Measurements from ENCODE around the gene ZBTB9. TPM values are rescaled to one million over a fixed set of nuclear protein-coding genes. Genes with fewer than 3 reads are reported as not detected.

ZBTB9 gene
- total RNA-seq, 4 donors from 2014 or later, result 0.70 to 5.0 (median 2.6) TPM; not detected in 1

DNA sequence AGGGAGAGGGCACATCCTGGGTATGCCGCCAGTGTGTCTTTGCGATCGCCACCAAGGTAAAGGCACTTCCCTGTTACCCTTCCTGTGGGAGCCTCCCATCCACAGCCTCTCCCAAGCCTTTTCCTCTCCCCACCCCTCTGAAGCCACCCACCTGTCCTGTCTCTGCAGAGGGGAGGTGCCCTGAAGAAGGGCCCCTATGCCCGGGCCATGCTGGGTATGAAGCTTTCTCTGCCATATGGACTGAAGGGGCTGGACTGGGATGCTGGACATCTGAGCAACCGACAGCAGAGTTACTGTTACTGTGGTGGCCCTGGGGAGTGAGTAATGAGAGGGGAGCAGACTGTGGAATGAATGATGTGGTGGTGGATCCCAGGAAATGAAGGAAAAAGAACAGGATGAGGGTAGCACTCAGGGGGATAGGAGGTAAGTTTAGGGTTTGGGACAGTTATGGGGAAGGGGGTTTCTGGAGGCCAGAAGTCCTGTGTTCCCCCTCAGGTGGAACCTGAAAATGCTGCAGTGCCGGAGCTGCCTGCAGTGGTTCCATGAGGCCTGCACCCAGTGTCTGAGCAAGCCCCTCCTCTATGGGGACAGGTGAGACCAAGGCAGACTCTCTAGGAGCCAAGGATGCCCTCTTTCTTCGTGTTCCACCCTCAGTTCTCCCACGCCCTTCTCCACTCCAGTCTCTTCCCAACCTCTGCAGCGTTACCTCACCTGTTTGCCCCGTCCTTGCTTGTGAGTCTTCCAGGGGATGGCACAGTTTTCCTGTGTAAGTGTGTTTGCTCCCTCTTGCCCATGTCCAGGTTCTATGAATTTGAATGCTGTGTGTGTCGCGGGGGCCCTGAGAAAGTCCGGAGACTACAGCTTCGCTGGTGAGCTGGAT is 40.9 kb upstream of the ZBTB9 start:
- peaks cover 0 to 37% (median 0%) of the 10 kb centered on the region in 3 donors for H3K36me3 ChIP-seq
- no peak overlapping the region for H3K4me3 ChIP-seq
- TF ChIP-seq POLR2A (IDR thresholded peaks at IDR 0.05), result no peak
- TF ChIP-seq, protein P1, sequence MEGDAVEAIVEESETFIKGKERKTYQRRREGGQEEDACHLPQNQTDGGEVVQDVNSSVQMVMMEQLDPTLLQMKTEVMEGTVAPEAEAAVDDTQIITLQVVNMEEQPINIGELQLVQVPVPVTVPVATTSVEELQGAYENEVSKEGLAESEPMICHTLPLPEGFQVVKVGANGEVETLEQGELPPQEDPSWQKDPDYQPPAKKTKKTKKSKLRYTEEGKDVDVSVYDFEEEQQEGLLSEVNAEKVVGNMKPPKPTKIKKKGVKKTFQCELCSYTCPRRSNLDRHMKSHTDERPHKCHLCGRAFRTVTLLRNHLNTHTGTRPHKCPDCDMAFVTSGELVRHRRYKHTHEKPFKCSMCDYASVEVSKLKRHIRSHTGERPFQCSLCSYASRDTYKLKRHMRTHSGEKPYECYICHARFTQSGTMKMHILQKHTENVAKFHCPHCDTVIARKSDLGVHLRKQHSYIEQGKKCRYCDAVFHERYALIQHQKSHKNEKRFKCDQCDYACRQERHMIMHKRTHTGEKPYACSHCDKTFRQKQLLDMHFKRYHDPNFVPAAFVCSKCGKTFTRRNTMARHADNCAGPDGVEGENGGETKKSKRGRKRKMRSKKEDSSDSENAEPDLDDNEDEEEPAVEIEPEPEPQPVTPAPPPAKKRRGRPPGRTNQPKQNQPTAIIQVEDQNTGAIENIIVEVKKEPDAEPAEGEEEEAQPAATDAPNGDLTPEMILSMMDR (IDR thresholded peaks at IDR 0.05), result no peak
- no peak for DNase-seq
- H3K9me3 ChIP-seq, result no peaks in the 10 kb centered on the region
- no peaks in the 10 kb centered on the region for H3K27me3 ChIP-seq
- H3K27ac ChIP-seq, result peak overlapping the region in 2 of 4 donors; percentile 7 to 49
- peaks cover 0 to 30% (median 12%) of the 10 kb centered on the region in 4 donors for H3K4me1 ChIP-seq

DNA sequence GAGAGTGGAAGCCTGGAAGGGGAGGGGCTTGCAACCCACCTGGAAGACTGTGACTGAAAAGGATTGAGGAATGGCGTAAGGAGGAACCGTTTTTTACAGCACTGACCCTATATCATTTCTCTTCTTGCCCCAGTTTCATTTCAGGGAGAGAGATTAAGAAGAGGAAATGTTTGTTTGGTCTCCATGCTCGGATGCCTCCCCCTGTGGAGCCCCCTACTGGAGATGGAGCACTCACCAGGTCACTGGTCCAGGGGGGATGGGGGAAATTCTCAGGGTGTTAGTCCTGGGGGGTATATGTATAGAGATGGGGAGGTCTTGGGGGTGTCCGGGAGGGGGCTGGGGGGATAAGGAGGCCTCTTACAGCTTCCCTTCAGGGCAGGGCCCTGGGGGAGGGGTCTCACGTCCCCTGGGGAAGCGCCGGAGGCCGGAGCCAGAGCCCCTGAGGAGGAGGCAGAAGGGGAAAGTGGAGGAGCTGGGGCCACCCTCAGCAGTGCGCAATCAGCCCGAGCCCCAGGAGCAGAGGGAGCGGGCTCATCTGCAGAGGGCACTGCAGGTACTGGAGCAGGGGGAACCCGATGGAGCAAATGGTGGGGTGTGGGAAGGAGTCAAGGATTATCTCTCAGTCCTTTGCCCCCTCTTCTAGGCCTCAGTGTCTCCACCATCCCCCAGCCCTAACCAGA is 39.6 kb upstream of the ZBTB9 start:
- no peaks in the 10 kb centered on the region for H3K27me3 ChIP-seq
- H3K4me1 ChIP-seq, result peaks cover 0 to 43% (median 15%) of the 10 kb centered on the region in 4 donors
- H3K4me3 ChIP-seq, result no peak overlapping the region
- H3K9me3 ChIP-seq, result no peaks in the 10 kb centered on the region
- DNase-seq, result no peak
- peak overlapping the region in 1 of 4 donors; percentile 89 for H3K27ac ChIP-seq
- TF ChIP-seq, protein P1 (IDR thresholded peaks at IDR 0.05), result peak in 1 of 6 experiments; percentile 15
- TF ChIP-seq POLR2A (IDR thresholded peaks at IDR 0.05), result no peak
- H3K36me3 ChIP-seq, result peaks cover 0 to 37% (median 0%) of the 10 kb centered on the region in 3 donors

DNA sequence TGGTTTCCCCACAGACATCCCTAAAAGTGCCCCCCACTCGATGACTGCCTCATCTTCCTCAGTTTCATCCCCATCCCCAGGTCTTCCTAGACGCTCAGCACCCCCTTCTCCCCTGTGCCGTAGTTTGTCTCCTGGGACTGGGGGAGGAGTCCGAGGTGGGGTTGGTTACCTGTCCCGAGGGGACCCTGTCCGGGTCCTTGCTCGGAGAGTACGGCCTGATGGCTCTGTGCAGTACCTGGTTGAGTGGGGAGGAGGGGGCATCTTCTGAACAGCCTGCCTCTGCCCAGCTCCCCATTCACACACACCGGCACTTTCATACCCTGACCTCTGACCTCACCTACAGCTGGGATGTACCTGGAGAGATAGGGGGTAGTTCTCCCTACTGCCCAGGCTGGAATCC is 38.5 kb upstream of the ZBTB9 start:
- Histone ChIP-seq H3K36me3 (peaks cover 0 to 37% (median 0%) of the 10 kb centered on the region in 3 donors), H3K27ac (peak overlapping the region in 1 of 4 donors; percentile 89), H3K9me3 (no peaks in the 10 kb centered on the region), H3K4me3 (no peak overlapping the region), H3K27me3 (no peaks in the 10 kb centered on the region), H3K4me1 (peaks cover 0 to 43% (median 15%) of the 10 kb centered on the region in 4 donors)
- TF ChIP-seq POLR2A (IDR thresholded peaks at IDR 0.05), result no peak
- TF ChIP-seq, protein P1 (IDR thresholded peaks at IDR 0.05), result no peak
- no peak for DNase-seq

DNA sequence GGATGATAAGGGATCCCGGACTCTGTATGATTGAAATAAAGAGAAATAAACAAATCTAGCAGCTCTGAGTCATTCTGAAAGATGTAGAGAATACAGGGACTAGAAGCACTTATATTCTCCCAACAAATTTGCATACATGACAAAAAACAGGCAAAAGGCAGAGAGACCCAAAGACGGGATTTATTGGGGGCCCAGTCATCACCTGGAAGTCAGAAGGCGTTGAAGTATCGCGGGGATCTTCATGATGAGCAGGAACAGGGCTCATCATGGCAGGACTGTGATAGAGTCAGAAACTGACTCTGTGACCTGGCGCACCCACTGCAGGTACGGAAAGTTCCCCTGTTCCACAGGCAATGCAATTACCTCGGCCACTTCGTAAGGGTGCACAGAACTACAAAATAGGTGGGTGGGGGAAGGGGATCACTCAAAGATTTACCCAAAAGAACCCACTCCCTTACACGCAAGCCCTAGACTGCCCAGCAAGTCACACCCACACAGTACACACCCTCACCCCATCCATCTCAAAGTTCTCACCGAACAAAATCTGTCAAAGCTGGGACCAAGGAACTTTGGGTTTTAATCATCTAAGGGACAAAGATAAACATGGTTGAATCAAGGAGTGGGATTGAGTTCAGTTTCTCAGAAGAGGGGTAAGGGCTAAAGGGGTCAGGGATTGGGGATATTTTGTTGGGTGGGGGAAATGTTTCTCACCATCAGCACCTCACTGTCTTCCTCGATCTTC is 37.8 kb upstream of the ZBTB9 start:
- DNase-seq, result no peak
- Histone ChIP-seq H3K4me1 (peaks cover 0 to 43% (median 15%) of the 10 kb centered on the region in 4 donors), H3K36me3 (peaks cover 0 to 37% (median 0%) of the 10 kb centered on the region in 3 donors), H3K27me3 (no peaks in the 10 kb centered on the region), H3K9me3 (no peaks in the 10 kb centered on the region), H3K27ac (peak overlapping the region; percentile 89 to 95 (median 90)), H3K4me3 (peak overlapping the region; percentile 59 to 78 (median 64))
- TF ChIP-seq, protein P1 (IDR thresholded peaks at IDR 0.05), result no peak
- no peak for TF ChIP-seq POLR2A (IDR thresholded peaks at IDR 0.05)
